Stimulated activated CD8-positive, alpha-beta memory T cell treated with anti-CD3 and anti-CD28 coated beads, Interleukin-7, amount 100 ng/mL, for 4 hours (primary cell): ENCODE results near the gene ASIC5.
"Not testable (repeated sequence)": the region's sequence is repeated elsewhere in the genome, so short reads cannot be mapped to it uniquely, and the experiment has no call there.

Source experiments
- DNase-seq, 2 donors: peaks; one replicate each; pipeline ENCODE4 v3.0.0-alpha.2; 2020; ENCODE audit warnings: low read depth in 2 of 2

Gene ASIC5, protein sequence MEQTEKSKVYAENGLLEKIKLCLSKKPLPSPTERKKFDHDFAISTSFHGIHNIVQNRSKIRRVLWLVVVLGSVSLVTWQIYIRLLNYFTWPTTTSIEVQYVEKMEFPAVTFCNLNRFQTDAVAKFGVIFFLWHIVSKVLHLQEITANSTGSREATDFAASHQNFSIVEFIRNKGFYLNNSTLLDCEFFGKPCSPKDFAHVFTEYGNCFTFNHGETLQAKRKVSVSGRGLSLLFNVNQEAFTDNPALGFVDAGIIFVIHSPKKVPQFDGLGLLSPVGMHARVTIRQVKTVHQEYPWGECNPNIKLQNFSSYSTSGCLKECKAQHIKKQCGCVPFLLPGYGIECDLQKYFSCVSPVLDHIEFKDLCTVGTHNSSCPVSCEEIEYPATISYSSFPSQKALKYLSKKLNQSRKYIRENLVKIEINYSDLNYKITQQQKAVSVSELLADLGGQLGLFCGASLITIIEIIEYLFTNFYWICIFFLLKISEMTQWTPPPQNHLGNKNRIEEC

DNA sequence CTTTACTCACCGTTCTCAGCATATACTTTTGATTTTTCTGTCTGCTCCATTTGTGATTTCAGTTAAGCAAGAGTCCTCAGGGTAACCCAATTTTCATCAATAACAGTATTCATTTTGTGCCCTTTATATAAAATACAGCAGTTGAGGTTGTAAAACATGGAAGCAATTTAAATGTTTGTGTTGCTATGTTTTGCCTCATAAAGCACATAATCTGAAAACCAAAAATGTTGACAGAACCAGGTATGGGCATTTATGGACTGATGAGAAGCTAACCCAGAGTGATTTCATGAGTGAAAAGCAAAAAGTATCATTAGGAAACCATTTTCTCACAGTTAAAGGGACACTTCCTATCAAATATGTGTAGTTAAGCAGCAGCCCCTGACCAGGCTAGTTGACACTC, at the start of gene ASIC5:
ASIC5 (minus strand) TSS at position 101 of the 400 bp plus-strand sequence; CDS start at position 50, 51 bp downstream.
- no peak for DNase-seq

DNA sequence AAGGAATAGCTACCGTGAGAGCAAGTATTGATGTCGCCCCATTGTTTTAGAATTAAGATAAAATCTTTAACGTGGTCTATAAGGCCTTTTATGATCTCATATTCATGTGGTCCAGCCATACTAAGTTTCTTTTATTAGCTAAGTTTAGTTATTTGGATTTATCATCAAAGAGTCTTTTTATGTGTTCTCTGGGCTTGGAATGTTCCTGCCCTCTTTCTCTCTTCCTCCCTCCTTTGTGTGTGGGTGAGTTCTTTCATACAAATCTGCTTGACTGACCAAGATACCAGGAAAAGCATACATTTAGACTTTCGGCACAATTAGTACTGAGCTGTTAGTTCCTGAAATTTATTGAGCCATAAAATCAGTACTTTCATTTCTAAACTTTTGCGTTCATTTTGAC, 48.7 kb upstream of the ASIC5 start:
- DNase-seq: no peak

DNA sequence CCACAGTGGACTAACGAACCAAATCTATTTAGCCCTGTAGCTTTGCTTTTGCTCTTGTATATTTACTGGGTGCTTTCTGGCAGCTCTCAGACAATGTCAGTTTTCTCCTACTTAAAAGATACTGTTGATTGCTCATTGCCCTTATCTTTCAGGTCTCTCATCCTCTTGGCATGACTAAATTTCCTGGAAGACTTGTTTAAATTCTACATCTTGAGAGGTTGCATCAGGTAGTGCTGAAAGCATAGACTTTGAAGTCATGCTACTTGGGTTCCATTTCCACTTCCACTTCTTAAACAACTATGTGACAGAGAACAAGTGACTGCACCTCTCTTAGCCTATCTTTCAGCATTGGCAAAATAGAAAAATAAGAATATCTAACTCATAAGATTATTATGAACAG, 45.8 kb upstream of the ASIC5 start:
- no peak for DNase-seq

DNA sequence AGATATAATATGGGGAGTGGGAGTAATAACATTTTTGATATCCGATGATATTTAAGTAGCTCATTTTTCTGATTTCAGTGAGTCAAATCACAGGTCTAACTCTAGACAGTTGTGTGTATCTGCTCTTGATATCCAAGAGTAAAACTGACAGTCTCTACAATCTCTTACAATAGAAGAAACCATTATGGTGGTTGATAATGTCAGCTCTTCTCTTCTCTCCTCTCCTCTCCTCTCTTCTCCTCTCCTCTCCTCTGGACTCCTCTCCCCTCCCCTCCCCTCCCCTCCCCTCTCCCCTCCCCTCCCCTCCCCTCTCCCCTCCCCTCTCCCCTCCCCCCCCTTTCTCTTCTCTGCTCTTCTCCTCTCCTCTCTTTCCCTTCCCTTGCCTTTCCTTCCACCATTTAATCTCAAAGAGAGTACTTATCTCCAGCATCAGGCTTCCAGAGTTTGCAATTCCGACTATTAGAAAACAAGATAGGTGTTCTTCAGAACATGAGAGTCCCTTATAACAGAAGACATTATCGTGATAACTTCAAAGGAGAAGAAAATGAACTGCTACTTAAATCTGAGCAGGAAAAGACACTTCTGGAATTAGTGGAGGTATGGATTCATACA, 43.6 kb upstream of the ASIC5 start:
- DNase-seq: no peak

DNA sequence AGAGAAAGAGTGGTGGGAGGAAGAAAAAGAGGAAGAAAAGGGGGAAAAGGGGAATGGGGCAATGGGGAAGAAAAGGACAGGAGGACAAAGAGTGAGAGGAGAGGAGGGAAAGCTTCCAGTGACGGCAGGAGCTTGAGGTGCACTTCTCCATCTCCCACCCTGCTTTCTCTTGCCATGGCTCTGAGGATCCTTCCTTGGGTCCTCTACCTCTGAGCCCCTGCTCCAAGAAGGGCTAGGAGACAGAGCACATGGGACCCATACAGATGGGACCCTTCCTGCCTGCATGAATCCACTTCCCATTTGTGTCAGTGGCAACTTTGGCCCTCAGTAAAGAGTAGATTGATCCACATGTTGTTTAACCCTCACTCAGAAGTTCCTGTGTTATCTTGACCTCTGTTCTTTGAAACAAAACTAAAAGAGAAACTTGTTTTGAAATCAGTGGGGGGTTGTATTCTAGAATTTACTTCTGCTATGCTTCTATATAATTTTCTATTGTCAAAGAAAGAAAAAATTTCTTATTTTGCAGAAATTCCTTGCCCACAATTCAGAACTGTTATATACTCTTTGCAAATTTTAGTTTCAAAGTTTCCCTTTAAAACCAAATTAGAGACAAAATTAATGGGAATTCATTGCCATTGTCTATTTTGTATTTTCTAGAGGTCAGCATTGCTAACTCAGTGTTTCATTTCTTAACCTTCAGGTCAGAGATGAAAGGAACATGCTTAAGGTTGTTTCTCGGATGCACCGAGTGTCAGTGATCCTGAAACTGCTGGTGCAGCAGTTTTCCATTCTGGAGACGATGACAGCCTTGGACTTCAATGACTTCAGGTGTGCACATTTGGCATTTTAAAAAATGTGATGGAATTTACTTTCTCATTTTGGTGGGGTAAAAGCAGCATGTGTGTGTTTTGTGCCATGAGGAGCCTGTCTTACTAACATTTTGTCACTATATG, 42.4 kb upstream of the ASIC5 start:
- DNase-seq: no peak

DNA sequence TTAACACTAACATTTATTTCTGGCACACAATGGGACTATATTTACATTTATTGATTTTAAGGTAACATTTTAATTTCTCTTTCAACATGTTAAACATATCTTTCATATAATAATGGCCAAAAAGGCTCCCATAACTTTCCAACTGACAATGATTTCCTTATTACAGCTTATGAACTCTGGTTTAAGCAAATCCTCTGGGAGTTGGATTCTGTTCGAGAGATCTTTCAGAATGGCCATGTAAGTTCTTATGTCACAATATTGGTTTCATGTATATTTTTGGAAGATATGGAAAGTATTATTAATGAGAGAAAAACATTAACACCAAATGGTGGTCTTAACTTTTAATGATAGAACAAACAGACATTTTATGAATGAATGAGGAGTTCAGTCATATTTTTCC, 41.5 kb upstream of the ASIC5 start:
- DNase-seq: no peak

DNA sequence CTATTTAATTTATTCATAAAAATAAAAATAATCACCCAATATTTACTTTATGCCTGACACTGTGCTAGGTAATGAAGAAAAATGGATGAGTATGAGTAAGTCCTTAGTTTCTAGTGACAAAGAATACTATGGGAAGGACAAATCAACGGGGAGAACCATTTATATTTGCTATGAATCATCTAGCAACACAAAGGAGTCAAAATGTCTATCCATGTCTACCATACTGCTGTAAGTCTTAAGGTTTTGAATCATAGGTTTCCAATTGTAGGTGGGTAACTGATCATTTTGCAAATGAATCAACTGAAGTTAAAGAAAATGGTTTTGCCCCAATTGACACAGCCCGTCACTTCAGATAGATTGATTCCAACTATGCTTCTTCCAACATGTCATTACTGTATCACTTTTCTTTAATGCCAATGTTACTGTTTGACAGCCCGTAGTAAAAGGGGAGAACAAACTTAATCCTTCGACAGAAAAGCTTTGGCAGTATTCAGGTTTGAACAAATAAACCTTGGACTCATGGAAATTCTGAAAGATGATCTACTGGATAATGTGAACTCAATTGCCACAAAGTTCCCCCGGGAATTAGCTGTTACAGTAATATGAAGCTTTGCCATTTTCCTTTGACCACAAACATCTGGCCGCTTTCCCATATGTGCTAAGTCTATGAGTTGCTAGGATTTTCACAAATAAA, 40.6 kb upstream of the ASIC5 start:
- DNase-seq: no peak

DNA sequence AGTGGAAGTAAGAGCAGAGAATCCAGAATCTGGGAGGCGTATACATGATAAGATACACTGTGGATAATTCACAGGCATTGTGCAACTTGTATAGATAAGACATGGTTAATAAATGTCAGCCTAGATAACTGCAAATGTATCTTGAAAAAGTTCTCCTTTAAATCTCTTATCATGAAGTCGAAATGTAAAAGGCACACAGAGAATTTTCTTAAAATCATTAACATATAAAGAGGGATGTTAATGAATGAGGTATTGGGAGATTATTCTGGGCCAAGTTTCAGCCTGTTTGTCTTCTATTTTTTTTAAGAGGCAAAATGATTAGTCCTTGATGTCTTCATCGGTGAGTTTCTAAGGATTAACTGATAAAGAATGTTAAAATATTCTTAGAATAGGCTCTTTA, 38.3 kb upstream of the ASIC5 start:
- no peak for DNase-seq

DNA sequence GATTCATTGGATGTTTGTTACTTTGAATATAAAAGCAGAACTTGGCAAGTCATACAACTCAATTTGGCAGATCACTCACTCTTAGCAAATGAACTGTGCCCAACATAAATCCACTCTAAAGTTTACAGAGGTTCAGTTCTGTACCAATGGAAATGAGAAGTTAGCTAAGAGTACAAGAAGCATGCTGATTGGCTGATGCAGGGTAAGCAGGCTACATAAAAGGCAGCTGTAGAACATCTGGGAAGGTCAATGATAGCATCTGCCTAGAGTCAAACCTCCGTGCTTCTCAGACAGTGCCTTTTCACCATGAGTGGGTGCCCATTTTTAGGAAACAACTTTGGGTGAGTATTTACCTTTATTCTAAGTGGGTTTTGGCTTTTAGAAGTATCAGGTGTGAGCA, 37.4 kb upstream of the ASIC5 start, which contains the start of gene TDO2:
TDO2 (plus strand) TSS at position 244 of the 400 bp plus-strand sequence; CDS start at position 307, 63 bp downstream.
- no peak for DNase-seq

DNA sequence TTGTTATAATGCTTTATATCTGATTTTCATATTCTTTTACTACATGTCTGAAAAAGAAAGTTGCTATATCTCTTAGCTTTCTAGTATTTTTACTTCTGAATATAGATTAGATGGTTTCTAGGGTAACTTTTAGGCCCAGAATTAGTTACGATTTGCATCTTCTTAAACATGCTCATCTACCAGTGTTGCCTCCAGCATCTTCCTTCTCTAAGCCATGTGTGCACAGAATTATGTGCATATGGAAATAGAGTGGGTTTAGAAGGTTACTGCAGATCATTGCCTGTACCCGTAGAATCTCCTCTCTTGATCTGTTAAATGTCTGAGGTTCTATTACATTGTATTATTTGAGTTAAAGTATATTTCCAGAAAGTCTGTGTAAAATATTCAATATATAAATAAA, 34.9 kb upstream of the ASIC5 start:
- DNase-seq: no peak

DNA sequence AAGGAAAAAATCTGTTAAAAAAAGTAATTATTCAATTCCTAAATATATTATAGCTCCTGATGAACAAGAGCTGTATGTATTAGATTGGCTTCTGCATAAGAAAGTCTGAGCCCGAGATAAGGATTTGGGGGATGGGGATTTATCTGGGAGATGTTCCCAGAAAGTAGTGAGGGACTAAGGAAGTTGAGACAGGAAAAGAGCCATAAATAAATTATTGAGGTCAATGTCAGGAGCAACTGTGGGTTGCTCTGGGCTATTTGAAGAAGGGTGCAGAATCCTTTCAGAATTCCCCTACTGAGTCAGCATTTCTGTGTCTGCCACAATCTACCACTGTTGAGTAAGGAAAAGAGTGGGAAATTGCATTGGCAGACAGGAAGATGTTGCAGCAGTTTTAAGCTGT, 34.3 kb upstream of the ASIC5 start:
- no peak for DNase-seq

DNA sequence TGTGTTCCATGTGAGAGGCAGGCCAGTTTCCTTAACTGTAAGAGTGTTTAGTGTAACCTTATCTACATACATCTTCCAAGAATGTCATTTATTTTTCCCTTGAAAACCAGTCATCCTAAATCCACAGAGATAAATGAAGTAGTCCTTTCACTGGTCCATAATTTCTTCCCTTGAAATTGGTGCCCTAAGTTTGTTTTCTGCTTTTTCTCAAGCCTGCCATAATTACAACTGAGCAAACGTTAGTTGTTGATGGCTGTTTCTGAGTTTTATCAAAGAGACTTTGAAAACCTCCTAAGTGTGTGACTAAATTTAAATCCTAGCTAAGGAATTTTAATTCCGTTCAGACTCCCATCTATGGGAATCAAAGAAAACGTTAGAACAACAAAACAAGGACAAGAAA, 33.8 kb upstream of the ASIC5 start:
- no peak for DNase-seq

DNA sequence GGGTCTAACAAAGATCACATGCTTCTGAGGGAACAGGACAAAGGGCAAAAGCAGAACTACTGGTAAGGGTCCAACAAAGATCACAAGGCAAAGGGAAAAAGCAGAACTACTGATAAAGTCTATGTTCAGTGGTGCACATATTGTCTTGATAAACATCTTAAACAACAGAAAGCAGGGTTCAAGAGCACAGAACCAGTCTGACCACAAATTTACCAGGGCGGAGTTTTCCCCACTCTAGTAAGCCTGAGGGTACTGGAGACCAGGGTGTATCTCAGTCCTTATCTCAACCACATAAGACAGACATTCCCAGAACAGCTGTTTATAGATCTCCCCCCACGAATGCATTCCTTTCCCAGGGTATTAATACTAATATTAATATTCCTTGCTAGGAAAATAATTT, 32.3 kb upstream of the ASIC5 start:
- DNase-seq: not testable (repeated sequence)

DNA sequence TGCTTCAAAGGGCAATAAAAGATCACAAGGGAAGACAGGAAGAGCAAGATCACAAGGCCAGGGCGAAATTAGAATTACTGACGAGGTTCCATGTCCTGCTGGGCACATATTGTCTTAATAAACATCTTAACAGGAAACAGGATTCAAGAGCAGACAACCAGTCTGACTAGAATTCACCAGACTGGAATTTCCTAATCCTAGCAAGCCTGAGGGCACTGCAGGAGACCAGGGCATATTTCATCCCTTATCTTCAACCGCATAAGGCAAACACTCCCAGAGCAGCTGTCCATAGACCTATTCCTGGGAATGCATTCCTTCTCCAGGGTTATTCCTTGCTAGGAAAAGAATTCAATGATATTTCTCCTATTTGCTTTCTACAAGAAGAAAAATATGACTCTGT, 25.0 kb upstream of the ASIC5 start:
- DNase-seq: no peak

DNA sequence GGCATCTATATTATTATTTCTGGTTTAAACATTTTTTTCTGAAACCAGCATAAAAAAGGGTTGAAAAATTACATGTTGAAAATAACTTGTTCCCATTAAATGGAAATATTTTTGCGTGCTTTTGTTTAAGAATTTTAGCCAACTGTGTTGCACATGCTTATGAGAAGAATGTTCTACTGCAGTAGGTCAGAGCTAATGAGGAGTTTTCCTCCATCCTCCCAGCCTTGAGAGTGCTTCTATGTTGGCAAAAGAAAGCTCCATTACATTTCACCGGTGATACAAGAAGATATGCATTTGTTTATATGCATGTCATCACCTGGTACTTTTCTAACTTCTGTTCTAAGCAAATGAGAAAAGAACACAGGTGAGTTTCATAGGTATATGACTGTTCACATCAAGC, 23.9 kb upstream of the ASIC5 start:
- DNase-seq: no peak

DNA sequence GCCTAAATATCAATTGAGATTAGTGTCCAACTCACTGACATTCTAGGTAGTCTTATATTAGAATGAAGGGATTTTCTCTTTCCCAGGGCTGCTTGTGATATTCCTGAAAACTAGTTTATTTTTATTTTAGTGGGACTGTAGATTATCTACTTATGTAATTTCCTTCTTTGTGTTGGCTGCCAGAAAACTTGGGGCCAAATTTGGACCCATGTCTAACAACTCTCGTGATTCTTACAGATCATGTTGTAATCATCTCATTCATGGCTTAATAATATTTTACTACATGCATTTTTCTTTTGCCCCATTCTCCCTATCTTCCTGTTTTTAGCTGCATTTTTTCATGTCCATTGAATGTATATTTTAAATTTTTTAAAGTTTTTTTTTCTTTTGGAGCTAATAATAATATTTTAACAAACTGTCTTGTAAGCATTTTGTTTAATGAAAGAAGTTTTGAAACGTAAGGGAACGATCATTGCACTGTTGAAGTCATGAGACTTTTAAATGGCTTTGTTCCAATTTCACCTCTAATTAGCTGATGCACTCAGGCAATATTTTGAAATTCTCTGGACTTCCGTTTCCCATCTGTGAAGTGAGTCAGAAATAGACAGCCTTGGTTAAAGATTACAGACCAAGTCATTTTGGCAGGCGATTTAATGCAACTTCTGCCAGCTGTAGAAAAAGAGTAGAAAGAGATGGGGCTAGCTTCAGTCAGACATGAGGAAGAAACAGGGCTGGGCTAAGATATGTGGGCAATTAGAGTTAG, 23.1 kb upstream of the ASIC5 start:
- DNase-seq: no peak

DNA sequence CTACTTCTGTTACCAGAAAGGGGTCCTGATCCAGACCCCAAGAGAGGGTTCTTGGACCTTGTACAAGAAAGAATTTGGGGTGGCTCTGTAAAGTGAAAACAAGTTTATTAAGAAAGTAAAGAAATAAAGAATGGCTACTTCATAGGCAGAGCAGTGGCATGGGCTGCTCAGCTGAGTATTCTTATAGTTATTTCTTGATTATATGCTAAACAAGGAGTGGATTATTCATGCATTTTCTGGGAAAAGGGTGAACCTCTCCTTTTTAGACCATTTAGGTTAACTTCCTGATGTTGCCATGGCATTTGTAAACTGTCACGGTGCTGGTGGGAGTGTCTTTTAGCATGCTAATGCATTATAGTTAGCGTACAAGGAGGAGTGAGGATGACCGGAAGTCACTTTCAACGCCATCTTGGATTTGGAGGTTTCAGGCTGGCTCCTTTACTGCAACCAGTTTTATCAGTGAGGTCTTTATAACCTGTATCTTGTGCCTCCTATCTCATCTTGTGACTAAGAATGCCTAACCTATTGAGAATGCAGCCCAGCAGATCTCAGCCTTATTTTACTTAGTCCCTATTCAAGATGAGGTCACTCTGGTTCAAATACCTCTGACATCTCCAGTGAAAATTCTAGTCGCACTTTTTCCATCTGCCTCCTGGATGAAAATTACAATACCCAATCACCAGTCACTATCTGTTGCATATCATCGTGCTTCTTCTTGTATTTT, 21.9 kb upstream of the ASIC5 start:
- DNase-seq: no peak

DNA sequence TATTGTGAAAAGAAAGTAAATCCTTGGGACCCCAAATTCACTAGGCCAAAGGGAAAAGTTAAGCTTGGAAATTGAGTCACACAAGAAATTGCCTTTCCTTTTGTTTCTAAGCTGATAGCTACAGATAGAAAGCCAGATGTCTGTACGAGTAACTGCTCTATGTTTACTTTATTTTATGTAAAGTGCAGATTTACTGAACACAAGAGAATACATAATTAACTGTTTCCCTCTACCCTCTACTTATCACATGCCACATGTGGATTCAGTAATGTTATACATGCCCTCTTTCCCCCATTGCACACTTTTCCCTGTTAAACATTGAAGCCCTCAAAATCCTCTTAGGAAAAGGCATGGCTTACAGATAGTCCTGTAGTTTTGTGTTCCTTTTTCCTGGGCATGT, 21.0 kb upstream of the ASIC5 start:
- DNase-seq: no peak

DNA sequence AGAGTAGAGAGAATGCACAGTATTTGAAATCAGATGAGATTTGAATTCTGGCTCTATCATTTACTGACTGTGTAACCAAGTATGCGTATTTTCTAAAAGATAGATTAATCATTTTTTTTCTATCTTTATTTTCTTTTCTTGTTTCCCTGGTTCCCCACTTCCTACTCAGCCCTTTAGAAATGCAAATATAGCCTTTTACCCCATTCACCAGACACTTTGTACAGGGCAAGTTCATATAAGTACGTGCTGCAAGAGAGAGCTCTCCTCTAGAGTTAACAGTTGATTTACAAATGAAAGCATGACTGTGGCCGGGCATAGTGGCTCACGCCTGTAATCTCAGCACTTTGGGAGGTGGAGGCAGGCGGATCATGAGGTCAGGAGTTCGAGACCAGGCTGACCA, 19.6 kb upstream of the ASIC5 start:
- no peak for DNase-seq

DNA sequence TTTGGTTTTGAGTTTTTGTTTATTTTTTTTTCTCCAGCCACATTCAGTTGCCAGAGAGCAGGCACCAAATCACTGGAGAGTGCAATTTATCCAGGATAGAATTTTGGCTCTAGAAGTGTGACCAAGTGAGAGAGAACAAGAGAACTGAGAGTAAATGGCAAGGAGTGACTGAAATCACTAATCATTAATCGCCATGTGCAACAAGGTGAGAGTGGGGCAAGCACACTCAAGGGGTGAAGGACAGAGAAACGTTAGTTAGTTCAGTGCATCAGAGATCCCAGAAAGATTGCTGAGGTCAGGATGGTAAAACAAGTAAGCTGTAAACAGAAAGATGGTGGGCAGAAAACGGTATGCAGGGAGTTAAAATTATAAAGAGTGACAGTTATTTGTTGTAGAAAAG, 17.8 kb upstream of the ASIC5 start:
- no peak for DNase-seq
